SJSA1 (cell line): Measurements from ENCODE around the gene GPRIN2. TPM values are rescaled to one million over a fixed set of nuclear protein-coding genes. Genes with fewer than 3 reads are reported as not detected.

ENCODE experiments used
- DNase-seq, 2 experiments: peaks; one replicate each; pipeline ENCODE4 v3.0.0-alpha.2; 2015 to 2020; ENCODE audit warnings: low spot score in 2 of 2, low read depth in 1 of 2
- H3K27ac ChIP-seq: fragments of 250-450 bp; sonication (Bioruptor Pico); 2 replicates; pipeline ENCODE4 v1.5.1; 2020; ENCODE audit warnings: mild to moderate bottlenecking, moderate library complexity
- H3K27me3 ChIP-seq: fragments of 250-450 bp; sonication (Bioruptor Pico); replicated peaks from 2 replicates; pipeline ENCODE4 v1.5.1; 2020; ENCODE audit warnings: mild to moderate bottlenecking, moderate library complexity
- H3K36me3 ChIP-seq: fragments of 250-450 bp; sonication (Bioruptor Pico); 2 replicates; pipeline ENCODE4 v1.5.1; 2020; ENCODE audit warnings: mild to moderate bottlenecking
- H3K4me1 ChIP-seq: fragments of 250-450 bp; sonication (Bioruptor Pico); replicated peaks from 2 replicates; pipeline ENCODE4 v1.6.1; 2021; ENCODE audit warnings: mild to moderate bottlenecking
- H3K4me3 ChIP-seq: fragments of 250-450 bp; sonication (Bioruptor Pico); 2 replicates; pipeline ENCODE4 v1.5.1; 2020; ENCODE audit warnings: mild to moderate bottlenecking
- H3K9me3 ChIP-seq: fragments of 250-450 bp; sonication (Bioruptor Pico); replicated peaks from 2 replicates; pipeline ENCODE4 v1.5.1; 2020; ENCODE audit warnings: mild to moderate bottlenecking
- total RNA-seq: library from RNA; depleted of rRNA; stranded (reverse); fragments of >200 nt; shearing (Covaris generic); gene quantifications from 2 replicates; pipeline ENCODE4 v1.2.3, GENCODE V29; 2014

GPRIN2 gene
- total RNA-seq, 1 experiment from 2014 or later = 0.42 TPM

- Histone ChIP-seq H3K27ac (no peak overlapping the region; the same call in 1 of the 2 replicates), H3K27me3 (no peaks in the 10 kb centered on the region), H3K36me3 (no peaks in the 10 kb centered on the region), H3K9me3 (peaks cover 3% of the 10 kb centered on the region; the same call in 1 of the 2 replicates), H3K4me3 (no peak overlapping the region), H3K4me1 (peaks cover 41% of the 10 kb centered on the region)
- DNase-seq = peak in 1 of 2 experiments; percentile 42
Observed at GRCh38 chr10:46528675-46529615, 27.5 kb downstream of the GPRIN2 start.

DNA sequence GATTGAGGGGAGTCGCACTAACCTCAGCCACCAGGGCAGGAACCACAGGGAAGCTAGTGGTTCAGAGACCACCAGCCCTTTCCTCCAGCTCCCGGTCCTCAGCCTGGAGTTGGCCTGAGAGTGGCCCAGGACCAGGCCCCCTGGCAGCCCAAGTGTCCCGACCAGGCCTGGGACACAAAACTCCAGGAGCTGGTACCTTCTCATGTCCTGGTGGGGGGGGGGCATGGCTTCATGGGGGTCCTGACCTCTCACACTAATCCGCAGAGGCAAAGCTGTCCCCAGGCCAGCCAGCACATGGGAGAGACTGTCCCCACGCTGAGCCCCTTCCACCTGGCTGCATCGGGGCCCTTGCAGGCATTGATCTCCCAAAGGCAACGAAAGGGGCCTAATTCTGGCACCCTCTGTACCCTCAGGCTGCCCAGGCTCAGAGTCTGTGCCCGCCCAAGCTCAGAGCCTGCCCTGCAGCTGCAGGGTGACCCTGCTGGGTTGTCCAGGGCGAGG lies 28.2 kb downstream of the GPRIN2 start:
- Histone ChIP-seq H3K4me3 (no peak overlapping the region), H3K27me3 (no peaks in the 10 kb centered on the region)

GRCh38 chr10:46527241-46527811 lies 29.1 kb downstream of the GPRIN2 start:
- no peak overlapping the region for H3K27ac ChIP-seq
- H3K27me3 ChIP-seq = no peaks in the 10 kb centered on the region
- H3K4me3 ChIP-seq = no peak overlapping the region
- peaks cover 54% of the 10 kb centered on the region for H3K4me1 ChIP-seq
- peak in 1 of 2 experiments; percentile 48 for DNase-seq
- H3K36me3 ChIP-seq = no peaks in the 10 kb centered on the region
- H3K9me3 ChIP-seq = peaks cover 3% of the 10 kb centered on the region; the same call in 1 of the 2 replicates

More for the DNA sequence above, 28.2 kb downstream of the GPRIN2 start:
- Histone ChIP-seq H3K27ac (no peak overlapping the region), H3K9me3 (peaks cover 3% of the 10 kb centered on the region; the same call in 1 of the 2 replicates), H3K36me3 (no peaks in the 10 kb centered on the region), H3K4me1 (peaks cover 45% of the 10 kb centered on the region)
- DNase-seq = peak in 1 of 2 experiments; percentile 51

DNA sequence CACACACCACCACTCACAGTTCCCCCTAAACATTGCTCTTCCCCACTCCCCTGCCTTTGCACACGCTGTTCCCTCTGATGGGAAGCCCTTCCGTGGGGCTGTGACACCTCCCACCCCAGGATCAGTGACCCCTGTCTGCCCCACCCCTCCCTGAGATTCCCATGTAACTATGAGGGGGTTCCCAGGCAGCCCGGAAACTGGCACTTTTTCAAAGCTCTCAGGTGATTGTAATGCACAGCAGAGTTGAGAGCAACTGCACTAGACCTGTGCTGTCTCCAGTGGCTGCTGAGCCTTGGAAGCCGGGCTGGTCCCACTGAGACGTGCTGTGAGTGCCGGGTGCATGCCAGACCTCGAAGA lies 29.8 kb downstream of the GPRIN2 start:
- no peaks in the 10 kb centered on the region for H3K27me3 ChIP-seq
- DNase-seq = peak in 1 of 2 experiments; percentile 60
- peaks cover 3% of the 10 kb centered on the region; the same call in 1 of the 2 replicates for H3K9me3 ChIP-seq
- peaks cover 61% of the 10 kb centered on the region for H3K4me1 ChIP-seq
- no peaks in the 10 kb centered on the region for H3K36me3 ChIP-seq
- no peak overlapping the region for H3K4me3 ChIP-seq
- no peak overlapping the region for H3K27ac ChIP-seq

DNA sequence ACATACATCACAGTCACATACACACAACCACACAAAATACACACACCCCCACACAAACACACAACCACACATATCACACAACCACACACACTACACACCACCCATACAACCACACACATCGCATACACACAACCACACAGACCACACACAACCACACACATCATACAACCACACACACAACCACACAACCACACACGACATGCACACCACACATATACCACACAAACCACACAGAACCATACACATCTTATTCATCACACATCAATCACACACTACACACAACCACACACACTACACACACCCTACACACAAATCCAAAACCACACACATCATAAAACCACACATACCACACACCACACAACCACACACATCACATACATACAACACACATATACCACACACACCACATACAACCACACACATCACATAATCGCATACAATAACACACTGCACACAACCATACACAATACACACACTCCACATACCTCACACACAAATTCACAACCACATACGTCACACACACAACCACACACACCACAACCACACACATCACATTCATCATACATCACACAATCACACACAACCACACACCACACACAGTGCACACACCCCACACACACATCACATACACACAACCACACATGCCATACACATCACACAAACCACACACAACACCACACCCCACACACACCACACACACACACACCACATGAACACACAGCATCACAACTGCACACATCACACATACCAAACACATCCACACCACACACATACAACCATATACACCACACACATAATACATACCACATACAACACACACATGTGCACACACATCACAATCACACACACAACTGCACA lies 30.4 kb downstream of the GPRIN2 start:
- H3K27ac ChIP-seq = peak overlapping the region; percentile 98
- DNase-seq = peak in 1 of 2 experiments; percentile 30
- peaks cover 3% of the 10 kb centered on the region; the same call in 1 of the 2 replicates for H3K9me3 ChIP-seq
- H3K27me3 ChIP-seq = no peaks in the 10 kb centered on the region
- no peak overlapping the region for H3K4me3 ChIP-seq
- H3K36me3 ChIP-seq = no peaks in the 10 kb centered on the region
- H3K4me1 ChIP-seq = peaks cover 67% of the 10 kb centered on the region

DNA sequence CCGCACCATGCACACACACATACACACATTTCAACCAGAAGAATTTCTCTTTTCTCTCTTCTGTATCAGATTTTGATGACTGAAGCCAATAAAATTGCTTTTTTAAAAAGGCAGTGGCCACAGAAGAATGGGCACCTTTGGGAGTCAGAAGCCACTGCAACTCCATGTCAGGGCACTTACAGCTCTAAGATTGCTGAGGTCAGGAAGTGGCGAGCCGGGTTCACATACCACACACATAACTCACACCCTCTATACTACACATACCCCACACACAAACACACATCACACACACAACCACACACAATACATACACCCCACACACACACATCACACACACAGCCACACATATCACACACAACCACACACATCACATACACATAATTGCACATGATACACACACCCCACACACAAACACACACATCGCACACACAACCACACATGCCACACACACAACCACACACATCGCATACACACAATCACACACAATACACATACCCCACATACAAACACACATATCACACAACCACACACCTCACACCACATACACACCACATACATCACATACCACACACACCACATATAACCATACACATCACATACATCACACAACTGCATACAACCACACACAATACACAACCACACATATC lies 31.2 kb downstream of the GPRIN2 start:
- no peaks in the 10 kb centered on the region for H3K27me3 ChIP-seq
- peaks cover 3% of the 10 kb centered on the region; the same call in 1 of the 2 replicates for H3K9me3 ChIP-seq
- DNase-seq = peak in 1 of 2 experiments; percentile 97
- H3K4me1 ChIP-seq = peaks cover 68% of the 10 kb centered on the region
- peak overlapping the region; percentile 98 for H3K27ac ChIP-seq
- no peak overlapping the region for H3K4me3 ChIP-seq
- no peaks in the 10 kb centered on the region for H3K36me3 ChIP-seq

DNA sequence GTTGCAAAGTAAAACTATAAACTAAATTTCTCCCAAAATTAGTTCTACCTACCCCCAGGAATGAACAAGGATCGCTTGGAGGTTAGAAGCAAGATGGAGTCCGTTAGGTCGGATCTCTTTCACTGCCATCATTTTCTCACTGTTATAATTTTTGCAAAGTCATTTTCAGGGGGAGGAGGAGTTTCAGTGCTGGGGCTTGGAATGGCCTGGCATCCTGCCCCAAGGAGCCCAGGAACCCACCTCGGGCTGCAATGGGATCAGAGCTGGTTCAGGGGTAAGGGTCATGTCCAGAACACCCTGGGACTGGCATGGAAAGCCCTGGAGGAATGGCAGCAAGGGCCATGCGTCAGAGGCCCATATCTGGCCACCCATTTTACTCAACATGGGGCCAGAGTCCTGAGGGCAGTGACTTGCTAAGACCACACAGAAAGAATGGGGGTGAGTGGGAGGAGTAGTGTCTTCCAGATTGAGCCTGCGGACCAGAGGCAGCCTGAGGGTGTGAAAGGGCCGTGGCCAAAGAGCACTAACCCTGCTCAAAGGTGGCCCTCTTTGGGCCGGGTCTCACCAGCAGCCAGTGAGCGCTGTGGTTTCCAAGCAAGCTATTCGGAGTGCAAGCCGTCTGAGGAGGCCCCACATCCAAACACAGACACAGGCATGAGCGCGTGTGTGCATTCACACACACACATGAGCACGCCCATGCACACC lies 31.8 kb downstream of the GPRIN2 start:
- Histone ChIP-seq H3K27ac (peak overlapping the region; percentile 98), H3K27me3 (no peaks in the 10 kb centered on the region), H3K36me3 (no peaks in the 10 kb centered on the region), H3K4me1 (peaks cover 68% of the 10 kb centered on the region), H3K4me3 (no peak overlapping the region), H3K9me3 (peaks cover 3% of the 10 kb centered on the region; the same call in 1 of the 2 replicates)
- peak; percentile 100 for DNase-seq

DNA sequence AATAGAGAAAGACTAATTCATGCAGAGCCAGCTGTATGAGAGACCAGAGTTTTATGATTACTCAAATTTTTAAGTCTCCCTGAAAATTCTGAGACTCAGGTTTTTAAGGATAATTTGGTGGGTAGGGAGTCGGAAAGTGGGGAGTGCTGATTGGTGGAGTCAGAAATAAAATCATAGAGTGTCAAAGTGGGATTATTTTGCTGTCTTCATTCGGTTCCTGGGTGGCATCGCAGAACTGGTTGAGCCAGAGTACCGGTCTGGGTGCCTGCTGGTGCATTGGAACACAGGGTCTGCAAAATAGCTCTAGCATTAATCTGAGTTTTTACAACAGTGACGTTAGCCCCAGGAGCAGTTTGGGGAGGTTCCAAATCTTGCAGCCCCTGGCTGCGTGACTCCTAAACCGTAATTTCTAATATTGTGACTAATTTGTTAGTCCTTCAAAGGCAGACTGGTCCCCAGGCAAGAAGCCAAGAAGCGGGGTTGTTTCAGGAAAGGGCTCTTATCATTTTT lies 32.4 kb downstream of the GPRIN2 start:
- Histone ChIP-seq H3K27ac (peak overlapping the region; percentile 98), H3K36me3 (no peaks in the 10 kb centered on the region), H3K4me3 (no peak overlapping the region), H3K4me1 (peaks cover 68% of the 10 kb centered on the region), H3K9me3 (peaks cover 3% of the 10 kb centered on the region; the same call in 1 of the 2 replicates), H3K27me3 (no peaks in the 10 kb centered on the region)
- peak; percentile 99 to 100 for DNase-seq

- peak; percentile 100 for DNase-seq
- peak overlapping the region; percentile 98 for H3K27ac ChIP-seq
- H3K36me3 ChIP-seq = no peaks in the 10 kb centered on the region
- H3K4me1 ChIP-seq = peaks cover 68% of the 10 kb centered on the region
- H3K4me3 ChIP-seq = no peak overlapping the region
- no peaks in the 10 kb centered on the region for H3K27me3 ChIP-seq
- H3K9me3 ChIP-seq = peaks cover 3% of the 10 kb centered on the region; the same call in 1 of the 2 replicates
Observed at GRCh38 chr10:46523119-46523961, 33.1 kb downstream of the GPRIN2 start.

- Histone ChIP-seq H3K9me3 (peaks cover 3% of the 10 kb centered on the region; the same call in 1 of the 2 replicates), H3K36me3 (no peaks in the 10 kb centered on the region), H3K4me3 (no peak overlapping the region), H3K27me3 (no peaks in the 10 kb centered on the region), H3K4me1 (peaks cover 70% of the 10 kb centered on the region), H3K27ac (peak overlapping the region; percentile 98)
- no peak for DNase-seq
Observed at GRCh38 chr10:46522295-46523118, 34.0 kb downstream of the GPRIN2 start.

DNA sequence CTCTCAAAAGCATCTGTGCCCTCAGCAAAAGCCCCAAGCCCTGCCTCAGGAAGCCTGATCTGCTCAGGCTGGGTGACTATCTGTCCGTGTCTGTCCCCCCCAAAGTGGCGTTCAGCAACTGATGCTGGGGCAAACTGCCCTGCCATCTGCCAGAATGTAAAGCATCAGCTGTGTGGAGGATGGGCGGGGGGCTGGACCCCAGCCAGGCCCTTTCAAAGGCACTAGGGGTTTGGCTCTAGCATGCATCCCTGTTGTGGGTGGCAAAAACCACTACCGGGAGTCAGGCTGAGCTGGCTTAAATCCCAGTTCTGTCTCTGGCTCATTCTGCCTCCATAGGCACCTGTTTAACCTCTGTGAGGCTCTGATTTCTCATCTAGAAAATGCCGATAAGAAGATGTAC lies 35.5 kb downstream of the GPRIN2 start:
- Histone ChIP-seq H3K36me3 (no peaks in the 10 kb centered on the region), H3K4me3 (no peak overlapping the region), H3K9me3 (peaks cover 2% of the 10 kb centered on the region; the same call in 1 of the 2 replicates), H3K4me1 (peaks cover 79% of the 10 kb centered on the region), H3K27ac (no peak overlapping the region), H3K27me3 (no peaks in the 10 kb centered on the region)
- peak; percentile 85 to 93 for DNase-seq
